DOHH2 (cell line): ENCODE results near the gene VSX1.
A peak's percentile ranks its signal among the peaks of the same experiment; 100 is the strongest.

ENCODE experiments used
- H3F3A ChIP-seq: fragments of 200-600 bp; sonication (generic), shearing (Covaris generic); 2 replicates; pipeline ENCODE4 v1.6.0; 2016; ENCODE audit warnings: antibody characterized with exemption, mild to moderate bottlenecking; ENCODE audit not compliant: control insufficient read depth, insufficient read depth
- H3K27ac ChIP-seq: fragments of 200-600 bp; sonication (generic); 2 replicates; pipeline ENCODE4 v1.5.1; 2014; ENCODE audit warnings: low read depth, mild to moderate bottlenecking, low read length, moderate library complexity
- H3K27me3 ChIP-seq: fragments of 200-600 bp; sonication (generic); 2 replicates; pipeline ENCODE4 v1.6.1; 2014; ENCODE audit warnings: mild to moderate bottlenecking, low read length, mixed read lengths; ENCODE audit not compliant: control insufficient read depth
- H3K36me3 ChIP-seq: fragments of 200-600 bp; sonication (generic); 2 replicates; pipeline ENCODE4 v1.6.1; 2014; ENCODE audit warnings: mild to moderate bottlenecking, low read length, moderate library complexity, mixed read lengths; ENCODE audit not compliant: control insufficient read depth
- H3K4me1 ChIP-seq: fragments of 200-600 bp; sonication (generic); 2 replicates; pipeline ENCODE4 v1.6.1; 2014; ENCODE audit warnings: mild to moderate bottlenecking, low read length, mixed read lengths; ENCODE audit not compliant: control insufficient read depth
- H3K4me2 ChIP-seq: fragments of 200-600 bp; sonication (generic); 2 replicates; pipeline ENCODE4 v1.6.0; 2014; ENCODE audit warnings: mild to moderate bottlenecking, low read length, moderate library complexity
- H3K4me3 ChIP-seq: fragments of 200-600 bp; sonication (generic); 2 replicates; pipeline ENCODE4 v1.5.1; 2014; ENCODE audit warnings: mild to moderate bottlenecking, low read length, mixed read lengths
- H3K79me2 ChIP-seq: fragments of 200-600 bp; sonication (generic); 2 replicates; pipeline ENCODE4 v1.6.1; 2014; ENCODE audit warnings: mild to moderate bottlenecking, low read length, mixed read lengths; ENCODE audit not compliant: control insufficient read depth
- H3K9me2 ChIP-seq: fragments of 200-600 bp; sonication (generic); replicated peaks from 2 replicates; pipeline ENCODE4 v1.6.1; 2014; ENCODE audit warnings: mild to moderate bottlenecking, low read length, mixed read lengths; ENCODE audit not compliant: control insufficient read depth
- H3K9me3 ChIP-seq: fragments of 200-600 bp; sonication (generic); 2 replicates; pipeline ENCODE4 v1.6.1; 2014; ENCODE audit warnings: antibody characterized with exemption, low read length, mixed read lengths; ENCODE audit not compliant: control insufficient read depth, insufficient read depth
- H4K20me1 ChIP-seq: fragments of 200-600 bp; sonication (generic); 2 replicates; pipeline ENCODE4 v1.6.0; 2014; ENCODE audit warnings: low read depth, mild to moderate bottlenecking, antibody characterized with exemption, low read length, moderate library complexity; ENCODE audit not compliant: control insufficient read depth, insufficient read depth
- CTCF ChIP-seq: fragments of 200-600 bp; sonication (generic); IDR thresholded peaks from one replicate; pipeline ENCODE4 v1.5.1; 2014; ENCODE audit warnings: antibody characterized with exemption, mild to moderate bottlenecking, low read depth, low read length; ENCODE audit not compliant: poor library complexity, severe bottlenecking
- EZH2phosphoT487 ChIP-seq: fragments of 200-600 bp; sonication (generic); IDR thresholded peaks from 2 replicates; pipeline ENCODE4 v1.6.1; 2017; ENCODE audit warnings: borderline replicate concordance, mild to moderate bottlenecking, antibody characterized with exemption, low read length, moderate library complexity, mixed read lengths

Gene VSX1

DNA sequence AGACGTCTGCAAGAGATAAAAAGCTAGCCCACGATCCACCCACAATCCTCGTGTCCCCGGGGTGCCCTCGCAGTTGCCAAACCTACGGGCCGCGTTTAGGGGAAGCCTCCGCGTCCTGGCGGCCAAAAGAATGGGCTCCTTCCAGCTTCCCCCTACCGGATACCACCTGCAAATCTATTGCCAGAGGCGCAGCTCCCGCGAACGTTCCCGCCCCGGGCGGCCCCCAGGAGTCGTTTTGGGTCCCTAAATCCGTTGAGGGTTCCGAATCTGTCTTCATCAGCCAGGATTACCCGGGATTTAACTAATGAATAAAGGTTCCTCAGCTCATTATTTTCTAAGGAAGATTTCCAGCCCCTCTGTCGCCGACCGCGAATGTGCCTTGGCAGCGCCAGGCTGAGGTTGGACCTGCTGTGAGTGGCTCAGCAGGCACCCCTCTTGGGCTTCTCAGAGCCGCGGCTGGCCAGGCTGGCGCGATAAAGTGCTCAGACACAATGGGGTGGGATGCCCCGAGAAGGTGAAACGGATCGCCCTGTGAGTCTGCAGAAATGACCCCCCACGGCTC is 2.8 kb upstream of the VSX1 start:
- no peak overlapping the region for H3K4me2 ChIP-seq
- H4K20me1 ChIP-seq, result no peaks in the 10 kb centered on the region
- TF ChIP-seq EZH2phosphoT487 (no peak), CTCF (no peak)
- no peaks in the 10 kb centered on the region for H3K9me2 ChIP-seq
- H3K4me3 ChIP-seq, result no peak overlapping the region
- no peaks in the 10 kb centered on the region for H3F3A ChIP-seq
- H3K27me3 ChIP-seq, result no peaks in the 10 kb centered on the region
- H3K27ac ChIP-seq, result no peak overlapping the region
- no peaks in the 10 kb centered on the region for H3K79me2 ChIP-seq
- no peaks in the 10 kb centered on the region for H3K9me3 ChIP-seq
- H3K4me1 ChIP-seq, result no peaks in the 10 kb centered on the region
- H3K36me3 ChIP-seq, result no peaks in the 10 kb centered on the region

DNA sequence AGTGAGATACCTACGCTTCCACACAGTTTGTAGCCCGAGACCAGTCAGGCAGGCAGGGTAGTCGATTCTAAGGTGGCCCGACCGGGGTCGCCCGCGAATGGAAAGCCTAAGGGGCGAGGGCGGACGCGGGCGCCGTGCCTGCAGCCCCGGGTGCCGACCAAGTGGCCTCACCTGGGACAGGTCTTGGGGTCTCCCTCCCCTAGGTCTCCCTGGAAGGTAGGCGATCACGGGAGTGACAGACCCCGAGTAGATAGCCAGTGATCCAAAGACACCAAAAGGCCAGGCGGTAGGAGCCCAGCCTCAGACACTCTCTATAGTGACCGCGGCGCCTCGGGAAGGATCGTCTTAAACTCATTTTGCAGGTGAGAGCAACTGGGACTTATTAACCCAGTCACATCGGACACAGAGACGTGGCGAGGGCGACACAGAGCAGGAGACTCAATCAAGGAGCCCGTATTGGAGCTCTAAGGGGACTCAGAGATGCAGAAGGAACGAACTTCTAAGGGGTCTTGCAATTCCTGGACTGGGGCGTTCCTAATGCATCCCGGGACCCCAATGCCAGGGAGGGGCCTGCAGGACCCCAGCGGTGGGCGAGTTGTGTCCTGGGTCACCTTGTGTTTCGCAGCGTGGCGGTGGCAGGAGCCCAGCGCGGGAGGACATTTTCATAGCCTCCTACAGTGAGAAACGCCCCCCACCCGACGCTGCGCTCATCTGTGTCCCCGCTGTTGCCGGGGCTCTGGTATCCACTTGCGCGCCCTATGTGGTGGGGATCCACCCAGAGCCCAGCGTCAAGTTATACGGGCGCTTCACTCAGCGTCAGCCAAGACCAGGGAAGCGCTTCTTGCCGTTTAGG is 2.1 kb upstream of the VSX1 start:
- Histone ChIP-seq H3K79me2 (no peaks in the 10 kb centered on the region), H3K4me2 (no peak overlapping the region), H3K36me3 (no peaks in the 10 kb centered on the region), H3F3A (no peaks in the 10 kb centered on the region), H3K4me3 (no peak overlapping the region), H3K27me3 (peaks cover 2% of the 10 kb centered on the region), H3K4me1 (no peaks in the 10 kb centered on the region), H3K9me3 (no peaks in the 10 kb centered on the region), H3K27ac (no peak overlapping the region), H4K20me1 (no peaks in the 10 kb centered on the region), H3K9me2 (no peaks in the 10 kb centered on the region)
- TF ChIP-seq CTCF (peak; percentile 35), EZH2phosphoT487 (no peak)

GRCh38 chr20:25083141-25083772 is 1.3 kb upstream of the VSX1 start:
- Histone ChIP-seq H3K4me1 (no peaks in the 10 kb centered on the region), H3K4me2 (no peak overlapping the region), H4K20me1 (no peaks in the 10 kb centered on the region), H3K27ac (no peak overlapping the region), H3K9me3 (no peaks in the 10 kb centered on the region), H3F3A (no peaks in the 10 kb centered on the region), H3K4me3 (no peak overlapping the region), H3K27me3 (peaks cover 9% of the 10 kb centered on the region), H3K36me3 (no peaks in the 10 kb centered on the region), H3K9me2 (no peaks in the 10 kb centered on the region), H3K79me2 (no peaks in the 10 kb centered on the region)
- TF ChIP-seq EZH2phosphoT487, result no peak
- TF ChIP-seq CTCF, result no peak
